T47D (cell line): ENCODE data around the gene ASTN2.
"Not testable (repeated sequence)": the region's sequence is repeated elsewhere in the genome, so short reads cannot be mapped to it uniquely, and the experiment has no call there.

Source experiments
- DNase-seq, 2 experiments: peaks; one replicate each; pipeline versions ENCODE4 v3.0.0 to v3.0.0-alpha.2; 2011 to 2012; ENCODE audit warnings: low read depth in 1 of 2, low spot score in 1 of 2
- JUND ChIP-seq: IDR thresholded peaks from 2 replicates; pipeline ENCODE4 v1.6.1; 2012; ENCODE audit warnings: low read depth
- in situ Hi-C: cut with HindIII; loops from 2 replicates; pipeline ENCODE4 v1.10.0; 2016; ENCODE audit warnings: low sequenced_read_pairs, low pct_unique_long_range_greater_than_20kb

The ASTN2 gene

GRCh38 chr9:116934131-116934530 is 480.7 kb downstream of the ASTN2 start:
- TF ChIP-seq JUND: no peak
- no peak for DNase-seq
- in situ Hi-C loops: no loop called here

GRCh38 chr9:116933251-116933650 is 481.6 kb downstream of the ASTN2 start:
- no peak for DNase-seq
- no peak for TF ChIP-seq JUND
- in situ Hi-C loops: no loop called here

- DNase-seq: no peak
- in situ Hi-C loops: no loop called here
- no peak for TF ChIP-seq JUND
These were observed 485.2 kb downstream of the ASTN2 start for GRCh38 chr9:116929621-116930020.

GRCh38 chr9:116928884-116929283 is 486.0 kb downstream of the ASTN2 start:
- TF ChIP-seq JUND: no peak
- no peak for DNase-seq
- in situ Hi-C loops: no loop called here

- in situ Hi-C loops: no loop called here
- no peak for DNase-seq
- no peak for TF ChIP-seq JUND
These were observed 486.6 kb downstream of the ASTN2 start for GRCh38 chr9:116928289-116928688.

GRCh38 chr9:116927726-116928125 is 487.1 kb downstream of the ASTN2 start:
- no peak for TF ChIP-seq JUND
- in situ Hi-C loops: no loop called here
- no peak for DNase-seq

GRCh38 chr9:116925121-116925520 is 489.7 kb downstream of the ASTN2 start:
- TF ChIP-seq JUND: no peak
- no peak for DNase-seq
- in situ Hi-C loops: no loop called here

- DNase-seq: no peak
- no peak for TF ChIP-seq JUND
- in situ Hi-C loops: no loop called here
These were observed 490.3 kb downstream of the ASTN2 start for GRCh38 chr9:116924462-116925110.

- DNase-seq, in situ Hi-C loops: not testable (repeated sequence)
These were observed 496.9 kb downstream of the ASTN2 start for GRCh38 chr9:116917895-116918508.

GRCh38 chr9:116913536-116913935 is 501.3 kb downstream of the ASTN2 start:
- TF ChIP-seq JUND: no peak
- DNase-seq: no peak
- in situ Hi-C loops: no loop called here

- no peak for TF ChIP-seq JUND
- DNase-seq: no peak
- in situ Hi-C loops: no loop called here
These were observed 504.7 kb downstream of the ASTN2 start for GRCh38 chr9:116910201-116910600.

GRCh38 chr9:116907989-116908388 is 506.9 kb downstream of the ASTN2 start:
- no peak for TF ChIP-seq JUND
- in situ Hi-C loops: no loop called here
- DNase-seq: no peak

- TF ChIP-seq JUND: no peak
- in situ Hi-C loops: no loop called here
- peak in 1 of 2 experiments; percentile 25 for DNase-seq
These were observed 509.7 kb downstream of the ASTN2 start for GRCh38 chr9:116905171-116905588.

- DNase-seq: no peak
- TF ChIP-seq JUND: no peak
- in situ Hi-C loops: no loop called here
These were observed 510.7 kb downstream of the ASTN2 start for GRCh38 chr9:116904165-116904564.
